RWPE2 (cell line): ENCODE measurements around the gene BUB1.

Experiments
- ATAC-seq: fragments of 200-7000 bp; cut with Tn5 transposase; 3 replicates; pipeline ENCODE4 v1.9.1; 2021; ENCODE audit warnings: low read depth
- DNase-seq: peaks from one replicate; pipeline ENCODE4 v3.0.0-alpha.2; 2020; ENCODE audit warnings: low spot score
- H3K27ac ChIP-seq: fragments of 450-650 bp; 2 replicates; pipeline ENCODE4 v1.5.1; 2017; ENCODE audit warnings: mild to moderate bottlenecking; ENCODE audit not compliant: poor library complexity, severe bottlenecking
- H3K27me3 ChIP-seq: fragments of 250-450 bp; sonication (Bioruptor Pico); 2 replicates; pipeline ENCODE4 v1.5.1; 2021; ENCODE audit warnings: mild to moderate bottlenecking, moderate library complexity; ENCODE audit not compliant: insufficient read depth, poor library complexity, severe bottlenecking
- H3K36me3 ChIP-seq: fragments of 250-450 bp; sonication (Bioruptor Pico); 2 replicates; pipeline ENCODE4 v1.5.1; 2020; ENCODE audit warnings: low read depth, mild to moderate bottlenecking, moderate library complexity
- H3K4me1 ChIP-seq: fragments of 250-450 bp; sonication (Bioruptor Pico); 2 replicates; pipeline ENCODE4 v1.5.1; 2021; ENCODE audit warnings: mild to moderate bottlenecking, moderate library complexity; ENCODE audit not compliant: insufficient read depth, poor library complexity, severe bottlenecking
- H3K4me3 ChIP-seq: fragments of 250-450 bp; sonication (Bioruptor Pico); 2 replicates; pipeline ENCODE4 v1.5.1; 2021; ENCODE audit warnings: mild to moderate bottlenecking, moderate library complexity; ENCODE audit not compliant: severe bottlenecking
- H3K9me3 ChIP-seq: fragments of 250-450 bp; sonication (Bioruptor Pico); 2 replicates; pipeline ENCODE4 v1.5.1; 2021; ENCODE audit warnings: mild to moderate bottlenecking, moderate library complexity; ENCODE audit not compliant: severe bottlenecking
- TF ChIP-seq, protein P1 (sequence below): fragments of 450-650 bp; IDR thresholded peaks from one replicate; pipeline ENCODE4 v1.5.1; 2017; ENCODE audit warnings: mild to moderate bottlenecking, moderate library complexity; ENCODE audit not compliant: poor library complexity, severe bottlenecking

Gene BUB1

DNA sequence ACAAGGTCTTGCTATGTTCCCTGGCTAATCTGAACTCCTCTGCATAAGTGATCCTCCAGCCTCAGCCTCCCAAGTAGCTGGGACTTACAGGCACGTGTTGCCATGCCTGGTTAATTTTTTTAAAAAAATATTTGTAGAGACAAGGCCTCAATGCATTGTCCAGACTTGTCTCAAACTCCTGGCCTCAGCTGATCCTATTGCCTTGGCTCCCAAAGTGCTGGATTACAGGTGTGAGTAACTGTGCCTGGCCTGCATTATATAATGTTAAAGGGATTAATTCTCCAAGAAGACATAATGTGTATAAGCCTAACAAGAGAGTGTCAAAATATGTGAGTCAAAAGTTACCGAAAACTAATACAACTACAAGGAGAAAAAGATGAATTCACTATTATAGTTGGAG lies 32.2 kb downstream of the BUB1 start:
- H3K4me3 ChIP-seq = no peak overlapping the region
- TF ChIP-seq, protein P1, sequence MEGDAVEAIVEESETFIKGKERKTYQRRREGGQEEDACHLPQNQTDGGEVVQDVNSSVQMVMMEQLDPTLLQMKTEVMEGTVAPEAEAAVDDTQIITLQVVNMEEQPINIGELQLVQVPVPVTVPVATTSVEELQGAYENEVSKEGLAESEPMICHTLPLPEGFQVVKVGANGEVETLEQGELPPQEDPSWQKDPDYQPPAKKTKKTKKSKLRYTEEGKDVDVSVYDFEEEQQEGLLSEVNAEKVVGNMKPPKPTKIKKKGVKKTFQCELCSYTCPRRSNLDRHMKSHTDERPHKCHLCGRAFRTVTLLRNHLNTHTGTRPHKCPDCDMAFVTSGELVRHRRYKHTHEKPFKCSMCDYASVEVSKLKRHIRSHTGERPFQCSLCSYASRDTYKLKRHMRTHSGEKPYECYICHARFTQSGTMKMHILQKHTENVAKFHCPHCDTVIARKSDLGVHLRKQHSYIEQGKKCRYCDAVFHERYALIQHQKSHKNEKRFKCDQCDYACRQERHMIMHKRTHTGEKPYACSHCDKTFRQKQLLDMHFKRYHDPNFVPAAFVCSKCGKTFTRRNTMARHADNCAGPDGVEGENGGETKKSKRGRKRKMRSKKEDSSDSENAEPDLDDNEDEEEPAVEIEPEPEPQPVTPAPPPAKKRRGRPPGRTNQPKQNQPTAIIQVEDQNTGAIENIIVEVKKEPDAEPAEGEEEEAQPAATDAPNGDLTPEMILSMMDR = no peak
- H3K9me3 ChIP-seq = no peaks in the 10 kb centered on the region
- H3K36me3 ChIP-seq = peaks cover 78% of the 10 kb centered on the region
- H3K27me3 ChIP-seq = no peaks in the 10 kb centered on the region
- no peak overlapping the region for H3K27ac ChIP-seq
- ATAC-seq (no peak), DNase-seq (no peak)
- H3K4me1 ChIP-seq = no peaks in the 10 kb centered on the region

- no peak for ATAC-seq
- TF ChIP-seq, protein P1 = no peak
- no peaks in the 10 kb centered on the region for H3K4me1 ChIP-seq
- no peak for DNase-seq
- H3K36me3 ChIP-seq = peaks cover 68% of the 10 kb centered on the region
- H3K4me3 ChIP-seq = no peak overlapping the region
- H3K27ac ChIP-seq = no peak overlapping the region
- H3K27me3 ChIP-seq = no peaks in the 10 kb centered on the region
- no peaks in the 10 kb centered on the region for H3K9me3 ChIP-seq
Observed at GRCh38 chr2:110644357-110644756, 33.5 kb downstream of the BUB1 start.

DNA sequence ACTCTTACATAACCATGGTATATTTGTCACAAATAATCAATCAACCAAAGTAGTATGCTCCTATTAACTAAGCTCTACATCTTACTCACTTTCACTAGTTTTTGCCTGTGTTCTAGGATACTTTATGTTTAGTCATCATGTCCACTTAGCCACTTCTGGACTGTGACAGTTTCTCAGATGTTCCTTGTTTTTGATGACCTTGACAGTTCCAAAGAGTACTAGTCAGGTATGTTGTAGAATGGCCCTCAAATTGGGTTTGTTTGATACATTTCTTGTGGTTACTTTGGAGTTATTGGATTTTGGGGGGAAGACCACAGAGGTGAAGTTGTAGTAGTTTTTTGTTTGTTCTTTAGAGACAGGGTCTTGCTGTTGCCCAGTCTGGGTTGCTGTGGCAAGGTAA lies 35.5 kb downstream of the BUB1 start:
- Histone ChIP-seq H3K27ac (no peak overlapping the region), H3K27me3 (no peaks in the 10 kb centered on the region), H3K36me3 (peaks cover 72% of the 10 kb centered on the region), H3K4me1 (no peaks in the 10 kb centered on the region), H3K4me3 (no peak overlapping the region), H3K9me3 (no peaks in the 10 kb centered on the region)
- no peak for DNase-seq
- ATAC-seq = no peak
- TF ChIP-seq, protein P1 = no peak

DNA sequence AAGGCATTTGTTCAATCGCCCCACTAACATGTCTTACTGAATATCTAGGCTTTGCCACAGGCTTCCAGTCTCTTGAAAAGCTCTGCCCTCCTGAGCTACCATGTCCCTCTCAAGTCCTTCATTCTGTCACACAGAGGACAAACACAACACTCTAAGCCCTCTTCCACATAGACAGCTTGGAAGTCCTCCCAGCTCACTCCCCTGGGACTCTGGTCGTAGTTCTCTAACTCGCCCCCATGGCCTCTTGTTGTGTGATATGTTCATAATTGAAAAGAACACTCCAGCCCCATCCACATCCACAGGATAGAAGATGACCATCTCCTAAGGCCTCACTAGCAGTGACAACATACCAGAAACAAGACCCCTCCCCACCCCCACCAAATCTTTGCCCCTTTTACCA lies 37.9 kb downstream of the BUB1 start:
- Histone ChIP-seq H3K9me3 (no peaks in the 10 kb centered on the region), H3K27ac (no peak overlapping the region), H3K36me3 (peaks cover 68% of the 10 kb centered on the region), H3K27me3 (no peaks in the 10 kb centered on the region), H3K4me3 (no peak overlapping the region), H3K4me1 (no peaks in the 10 kb centered on the region)
- no peak for DNase-seq
- TF ChIP-seq, protein P1 = no peak
- ATAC-seq = no peak

DNA sequence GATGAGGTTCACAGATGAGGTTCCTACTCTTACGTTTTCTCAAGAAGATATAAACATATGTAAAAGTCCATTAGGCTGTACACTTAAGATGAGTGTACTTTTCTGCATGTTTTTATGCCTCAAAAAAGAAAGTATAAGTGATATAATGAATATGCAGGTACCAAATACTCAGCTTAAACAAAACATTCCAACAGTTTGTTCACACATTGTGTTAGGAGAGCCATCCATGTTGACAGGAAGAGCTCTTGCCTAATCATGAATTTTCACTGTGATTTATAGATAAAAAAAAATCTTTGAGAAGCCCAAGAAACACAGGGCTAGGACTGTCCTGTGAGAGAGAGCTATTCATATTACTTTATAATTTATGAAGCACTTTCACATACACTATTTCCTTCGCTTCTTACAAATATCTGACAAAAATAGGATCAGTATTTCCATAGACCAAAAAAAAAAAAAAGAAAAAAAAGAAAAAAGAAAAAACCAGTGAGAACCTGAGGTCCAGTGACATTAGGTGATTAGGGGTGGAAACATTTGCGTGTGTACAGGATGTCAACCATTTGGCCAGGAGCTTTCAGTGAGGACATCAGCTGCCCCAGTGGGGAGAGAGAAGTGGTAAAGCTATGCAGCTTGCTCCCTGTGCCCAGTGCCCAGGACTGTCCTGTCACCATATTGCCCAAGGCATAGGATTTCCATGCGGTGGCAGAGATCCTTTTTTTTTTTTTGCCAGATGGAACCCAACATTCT lies 38.7 kb downstream of the BUB1 start:
- Histone ChIP-seq H3K9me3 (no peaks in the 10 kb centered on the region), H3K27ac (no peak overlapping the region), H3K4me3 (no peak overlapping the region), H3K27me3 (no peaks in the 10 kb centered on the region), H3K36me3 (peaks cover 65% of the 10 kb centered on the region), H3K4me1 (no peaks in the 10 kb centered on the region)
- ATAC-seq = no peak
- TF ChIP-seq, protein P1 = no peak
- no peak for DNase-seq
